ENCODE measurements around the gene GIT2.

Gene GIT2

DNA sequence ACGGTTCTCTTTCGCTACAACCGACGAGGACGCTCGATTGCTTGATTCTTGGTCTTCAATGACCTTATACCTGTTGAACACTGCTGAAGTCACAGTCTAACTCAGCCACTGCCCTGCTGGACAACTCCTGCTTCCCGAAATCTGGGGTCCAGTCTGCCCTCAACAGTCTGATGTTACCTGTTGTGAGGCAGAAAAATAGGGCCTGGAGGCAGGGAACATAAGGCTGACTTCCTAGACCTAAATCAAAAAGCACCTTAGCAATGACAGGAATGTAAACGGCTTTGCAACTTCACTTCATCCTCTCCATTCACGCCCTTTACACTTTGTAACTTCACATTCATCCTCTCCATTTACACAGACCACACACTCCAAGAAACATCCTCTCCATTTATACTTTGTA, 115.2 kb downstream of the GIT2 start:
- no peak for DNase-seq
- Histone ChIP-seq H3K36me3 (no peaks in the 10 kb centered on the region), H3K4me1 (peaks cover 0 to 36% (median 20%) of the 10 kb centered on the region in 4 donors), H3K27ac (peak overlapping the region; percentile 31 to 58), H3K27me3 (peaks cover 0 to 3% of the 10 kb centered on the region in 2 donors), H3K4me3 (peak overlapping the region; percentile 63 to 92), H3K9me3 (no peaks in the 10 kb centered on the region)
- TF ChIP-seq CTCF (IDR thresholded peaks at IDR 0.05), result no peak
- intact Hi-C loops (cut with DNase I; ENCODE audit: low total_unique reads), result loop anchor here (5.0 kb wide), 1 partner anchor 169 kb away; the partner anchor contains the start of gene FAM222A

GRCh38 chr12:109880043-109880931, 115.9 kb downstream of the GIT2 start, which contains the start of gene GLTP:
Gene GLTP, minus strand, starts transcription at chr12:109880541. Its CDS starts 167 bp downstream, at chr12:109880374.
- peaks cover 0 to 42% (median 20%) of the 10 kb centered on the region in 4 donors for H3K4me1 ChIP-seq
- no peaks in the 10 kb centered on the region for H3K9me3 ChIP-seq
- H3K4me3 ChIP-seq, result peak within 1 kb of the TSS; percentile 63 to 92
- peak; percentile 38 to 92 for TF ChIP-seq CTCF (IDR thresholded peaks at IDR 0.05)
- DNase-seq, result peak; percentile 77 to 89
- intact Hi-C loops (cut with DNase I; ENCODE audit: low total_unique reads), result loop anchor here (5.0 kb wide), 1 partner anchor 168 kb away; the partner anchor contains the start of gene FAM222A
- peak within 1 kb of the TSS; percentile 72 to 85 for H3K27ac ChIP-seq
- no peaks in the 10 kb centered on the region for H3K27me3 ChIP-seq
- no peaks in the 10 kb centered on the region for H3K36me3 ChIP-seq
